ENCODE results near the gene ELOVL7. TPM values are rescaled to one million over a fixed set of nuclear protein-coding genes. Genes with fewer than 3 reads are reported as not detected.
A peak's percentile ranks its signal among the peaks of the same experiment; 100 is the strongest.

ELOVL7 gene
- total RNA-seq, 1 experiment from 2014 or later = 20.0 TPM

- Histone ChIP-seq H3K27ac (ENCODE audit: low read depth, low read length) (no peak overlapping the region), H3K9me2 (ENCODE audit: insufficient read depth) (no peaks in the 10 kb centered on the region), H3K36me3 (ENCODE audit: control insufficient read depth in 1 of 2, insufficient read depth in 2 of 2, low read length in 2 of 2) (no peaks in the 10 kb centered on the region), H3K9ac (ENCODE audit: low read length) (no peak overlapping the region), H3K4me2 (ENCODE audit: low read length) (no peak overlapping the region), H3K9me3 (ENCODE audit: control insufficient read depth in 1 of 2, insufficient read depth in 1 of 2, low read depth in 1 of 2, low read length in 2 of 2) (no peaks in the 10 kb centered on the region), H4K20me1 (ENCODE audit: insufficient read depth) (no peaks in the 10 kb centered on the region), H3K4me1 (ENCODE audit: control insufficient read depth in 1 of 2, insufficient read depth in 2 of 2, low read length in 2 of 2) (no peaks in the 10 kb centered on the region), H3K4me3 (replicated peaks in 1 of 2; ENCODE audit: low read depth in 1 of 2, low read length in 2 of 2) (no peak overlapping the region), H3K27me3 (ENCODE audit: insufficient read depth, low read length) (no peaks in the 10 kb centered on the region), H2AFZ (ENCODE audit: low read depth, low read length, poor library complexity, severe bottlenecking) (no peak overlapping the region), H3K79me2 (ENCODE audit: insufficient read depth, low read length) (no peaks in the 10 kb centered on the region)
- TF ChIP-seq RAD21 (IDR thresholded peaks at IDR 0.05; ENCODE audit: low read depth) (peak; percentile 65), EZH2 (IDR thresholded peaks at IDR 0.05) (no peak), CTCF (IDR thresholded peaks at IDR 0.05 in 2 of 3, conservative IDR thresholded peaks at IDR 0.05 in 1 of 3; ENCODE audit: borderline replicate concordance in 1 of 3, insufficient read depth in 1 of 3, low read depth in 2 of 3, low read length in 2 of 3) (peak; percentile 31 to 73 (median 63); a peak in 5 of 6 replicates)
- DNase-seq (ENCODE audit: low read depth, low spot score) (peak; percentile 6), ATAC-seq (peak; percentile 66)
- intact Hi-C loops (cut with micrococcal nuclease) = loop anchor here (1.0 kb wide), 1 partner anchor 206 kb away; no protein-coding TSS in a partner anchor
- ChIA-PET RAD21 (ENCODE audit: low non-redundant PET in 1 of 2, low total read pairs in 2 of 2, uncharacterized antibody in 2 of 2, unreplicated experiment in 2 of 2) (no interaction called here), POLR2A (interaction anchor here (0.6 kb wide), 1 partner anchor 33 kb away, joined by 4 read pairs; no protein-coding TSS in a partner anchor), CTCF (no interaction called here)
- BruUV-seq (replicated peaks) = no TSS peak
Observed at GRCh38 chr5:60883229-60883628, 39.2 kb upstream of the ELOVL7 start.

GRCh38 chr5:60872892-60873291 is 28.8 kb upstream of the ELOVL7 start:
- Histone ChIP-seq H3K9me2 (ENCODE audit: insufficient read depth) (no peaks in the 10 kb centered on the region), H3K4me1 (ENCODE audit: control insufficient read depth in 1 of 2, insufficient read depth in 2 of 2, low read length in 2 of 2) (no peaks in the 10 kb centered on the region), H3K9ac (ENCODE audit: low read length) (no peak overlapping the region), H3K79me2 (ENCODE audit: insufficient read depth, low read length) (no peaks in the 10 kb centered on the region), H3K27ac (ENCODE audit: low read depth, low read length) (no peak overlapping the region), H3K27me3 (ENCODE audit: insufficient read depth, low read length) (no peaks in the 10 kb centered on the region), H3K36me3 (ENCODE audit: control insufficient read depth in 1 of 2, insufficient read depth in 2 of 2, low read length in 2 of 2) (no peaks in the 10 kb centered on the region), H3K4me3 (replicated peaks in 1 of 2; ENCODE audit: low read depth in 1 of 2, low read length in 2 of 2) (no peak overlapping the region), H2AFZ (ENCODE audit: low read depth, low read length, poor library complexity, severe bottlenecking) (no peak overlapping the region), H3K4me2 (ENCODE audit: low read length) (no peak overlapping the region), H4K20me1 (ENCODE audit: insufficient read depth) (no peaks in the 10 kb centered on the region), H3K9me3 (ENCODE audit: control insufficient read depth in 1 of 2, insufficient read depth in 1 of 2, low read depth in 1 of 2, low read length in 2 of 2) (peaks cover 5 to 10% of the 10 kb centered on the region in 2 experiments; a peak in 2 of 4 replicates)
- CTCF ChIA-PET = no interaction called here
- DNase-seq (ENCODE audit: low read depth, low spot score) (no peak), ATAC-seq (no peak)
- POLR2A ChIA-PET = no interaction called here
- no TSS peak for BruUV-seq (replicated peaks)
- RAD21 ChIA-PET (ENCODE audit: low non-redundant PET in 1 of 2, low total read pairs in 2 of 2, uncharacterized antibody in 2 of 2, unreplicated experiment in 2 of 2) = no interaction called here
- intact Hi-C loops (cut with micrococcal nuclease) = no loop called here
- no peak for TF ChIP-seq POLR2A (IDR thresholded peaks at IDR 0.05; ENCODE audit: borderline replicate concordance, extremely low read depth, insufficient read depth, insufficient read length)
- no peak for TF ChIP-seq ATF3 (IDR thresholded peaks at IDR 0.05)
- TF ChIP-seq CEBPB (IDR thresholded peaks at IDR 0.05; ENCODE audit: low read depth) = no peak
- no peak for TF ChIP-seq EGR1 (IDR thresholded peaks at IDR 0.05; ENCODE audit: low read depth)
- no peak for TF ChIP-seq ZFX (IDR thresholded peaks at IDR 0.05)
- TF ChIP-seq JUND (IDR thresholded peaks at IDR 0.05) = no peak
- TF ChIP-seq SIN3A (IDR thresholded peaks at IDR 0.05; ENCODE audit: low read depth) = no peak
- no peak for TF ChIP-seq MAX (IDR thresholded peaks at IDR 0.05)
- no peak for TF ChIP-seq ZBTB33 (IDR thresholded peaks at IDR 0.05; ENCODE audit: extremely low read depth, insufficient replicate concordance, low read length)
- TF ChIP-seq FOSL1 (IDR thresholded peaks at IDR 0.05; ENCODE audit: low read depth) = no peak
- TF ChIP-seq SP1 (IDR thresholded peaks at IDR 0.05; ENCODE audit: low read depth) = no peak
- no peak for TF ChIP-seq TCF7L2 (IDR thresholded peaks at IDR 0.05; ENCODE audit: borderline replicate concordance, extremely low read depth, insufficient read depth, insufficient read length)
- TF ChIP-seq YY1 (IDR thresholded peaks at IDR 0.05; ENCODE audit: extremely low read depth, insufficient replicate concordance, low read depth, low read length) = no peak
